Gastrocnemius medialis (tissue), 4 donors: Measurements from ENCODE around the gene NEUROD2.

ENCODE experiments used
- CTCF ChIP-seq, 5 experiments: fragments of 450-650 bp in 3 of 5; fragments of 200-600 bp in 2 of 5; sonication (generic) in 2 of 5; IDR thresholded peaks in 4 of 5; conservative IDR thresholded peaks in 1 of 5; 1 replicate in 4 of 5; 2 replicates in 1 of 5; pipeline ENCODE4 v1.5.1; 2016 to 2019; ENCODE audit warnings: antibody characterized with exemption in 5 of 5, mild to moderate bottlenecking in 3 of 5, moderate library complexity in 3 of 5
- POLR2A ChIP-seq, 2 donors: fragments of 450-650 bp; IDR thresholded peaks; one replicate each; pipeline ENCODE4 v1.6.1; 2017; ENCODE audit warnings: antibody characterized with exemption in 2 of 2, mild to moderate bottlenecking in 2 of 2, moderate library complexity in 2 of 2

GRCh38 chr17:39653316-39653661 is 45.6 kb upstream of the NEUROD2 start:
- TF ChIP-seq CTCF (IDR thresholded peaks at IDR 0.05 in 4 of 5, conservative IDR thresholded peaks at IDR 0.05 in 1 of 5), result no peak
- TF ChIP-seq POLR2A (IDR thresholded peaks at IDR 0.05), result no peak
